Measurements from ENCODE around the gene COIL. TPM values are rescaled to one million over a fixed set of nuclear protein-coding genes. Genes with fewer than 3 reads are reported as not detected.

The COIL gene
- total RNA-seq, 1 donor from 2014 or later = 10.9 TPM

DNA sequence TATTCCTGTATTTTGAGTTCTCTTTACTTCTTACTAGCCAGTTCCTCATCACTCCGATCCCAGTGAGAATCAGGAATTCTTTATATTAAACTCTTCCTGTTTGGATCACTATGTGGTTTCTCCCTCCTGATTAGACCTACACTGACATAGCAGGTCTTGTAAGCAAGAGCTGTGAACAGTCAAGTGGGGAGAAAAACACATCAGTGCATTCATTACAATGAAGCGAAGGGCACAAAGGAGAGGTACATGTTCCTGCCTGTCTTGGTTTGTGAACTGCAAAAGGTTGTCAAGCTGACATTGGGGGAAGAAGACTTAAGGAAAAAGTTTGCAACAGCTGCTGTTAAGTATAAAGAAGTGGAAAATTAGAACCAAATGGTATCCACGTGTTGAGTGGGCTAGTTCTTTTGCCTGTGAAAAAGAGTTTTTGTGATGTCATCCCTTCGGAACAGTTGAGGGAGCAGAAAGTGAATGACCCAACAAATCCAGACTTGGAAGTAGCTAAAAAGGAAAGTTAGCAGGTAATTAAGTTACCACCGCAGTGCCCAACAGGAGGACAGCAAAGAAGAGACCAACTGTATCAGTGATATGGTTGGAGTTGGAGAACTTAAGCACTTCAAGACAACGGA is 24.0 kb downstream of the COIL start:
- no peak for DNase-seq (ENCODE audit: low read depth in 2 of 2)

DNA sequence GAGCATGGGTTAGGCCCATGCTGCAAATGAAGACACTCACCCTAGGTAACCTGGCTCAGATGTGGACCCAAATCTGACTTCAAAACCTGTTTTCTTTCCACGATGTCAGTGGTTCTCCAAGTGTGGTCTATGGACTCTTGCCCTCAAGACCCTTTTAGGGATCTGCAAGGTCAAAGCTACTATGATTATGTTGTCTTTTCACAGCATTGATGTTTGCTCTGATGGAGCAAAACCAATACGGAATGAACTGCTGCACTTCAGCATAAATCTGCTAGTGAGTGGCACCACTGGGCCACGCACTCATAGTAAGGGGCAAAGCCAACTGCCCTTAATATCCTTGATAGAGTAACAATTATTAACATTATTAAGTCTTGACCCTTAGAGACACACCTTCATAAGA is 25.4 kb downstream of the COIL start:
- no peak for DNase-seq (ENCODE audit: low read depth in 2 of 2)

- no peak for DNase-seq (ENCODE audit: low read depth in 2 of 2)
Observed at GRCh38 chr17:56934280-56934679, 26.6 kb downstream of the COIL start.

DNA sequence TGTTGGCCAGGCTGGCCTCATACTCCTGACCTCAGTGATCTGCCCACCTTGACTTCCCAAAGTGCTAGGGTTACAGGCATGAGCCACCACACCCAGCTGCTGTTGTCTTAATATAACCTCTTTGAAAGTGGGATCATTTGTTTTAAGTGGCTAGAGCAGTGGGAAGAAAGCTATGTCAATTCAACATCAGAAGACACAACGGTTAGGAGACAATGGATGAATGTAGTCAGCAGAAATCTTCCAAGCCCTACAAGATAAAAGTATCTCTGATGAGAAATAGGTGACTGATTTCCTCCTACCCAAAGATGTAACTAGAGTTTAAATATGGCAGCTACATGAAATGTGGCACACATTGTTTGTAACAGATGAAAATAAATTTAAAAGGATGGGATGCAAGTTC is 27.0 kb downstream of the COIL start:
- no peak for DNase-seq (ENCODE audit: low read depth in 2 of 2)

GRCh38 chr17:56933151-56933745 is 27.6 kb downstream of the COIL start:
- no peak for DNase-seq (ENCODE audit: low read depth in 2 of 2)

DNA sequence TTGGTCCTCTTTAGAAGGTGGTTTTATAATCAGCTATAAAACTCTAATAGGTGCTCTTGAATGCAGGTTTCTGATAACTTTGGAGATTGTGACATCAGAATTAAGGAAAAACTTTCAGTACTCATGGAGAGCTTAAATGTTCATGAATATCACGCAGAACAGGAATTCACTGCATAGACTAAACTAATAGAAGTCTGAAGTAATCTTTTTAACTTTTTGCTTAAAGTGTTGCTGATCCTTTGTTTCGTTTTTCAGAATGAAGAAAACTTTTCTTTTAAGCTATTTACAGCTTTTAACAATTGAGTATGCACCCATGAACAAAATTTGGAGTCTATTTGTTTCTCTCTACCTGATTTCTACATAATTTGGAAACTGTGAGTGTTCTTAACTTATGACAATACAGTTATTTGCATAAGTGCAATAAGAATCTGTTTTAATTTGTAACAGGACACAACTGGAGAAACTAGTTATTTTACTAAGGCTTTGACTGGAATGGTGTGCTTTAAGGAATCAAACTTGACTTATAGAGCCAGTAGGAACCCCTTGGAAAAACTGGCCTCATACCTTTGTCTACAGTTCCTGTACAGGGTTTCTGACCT is 30.0 kb downstream of the COIL start:
- DNase-seq (ENCODE audit: low read depth in 2 of 2) = no peak

DNA sequence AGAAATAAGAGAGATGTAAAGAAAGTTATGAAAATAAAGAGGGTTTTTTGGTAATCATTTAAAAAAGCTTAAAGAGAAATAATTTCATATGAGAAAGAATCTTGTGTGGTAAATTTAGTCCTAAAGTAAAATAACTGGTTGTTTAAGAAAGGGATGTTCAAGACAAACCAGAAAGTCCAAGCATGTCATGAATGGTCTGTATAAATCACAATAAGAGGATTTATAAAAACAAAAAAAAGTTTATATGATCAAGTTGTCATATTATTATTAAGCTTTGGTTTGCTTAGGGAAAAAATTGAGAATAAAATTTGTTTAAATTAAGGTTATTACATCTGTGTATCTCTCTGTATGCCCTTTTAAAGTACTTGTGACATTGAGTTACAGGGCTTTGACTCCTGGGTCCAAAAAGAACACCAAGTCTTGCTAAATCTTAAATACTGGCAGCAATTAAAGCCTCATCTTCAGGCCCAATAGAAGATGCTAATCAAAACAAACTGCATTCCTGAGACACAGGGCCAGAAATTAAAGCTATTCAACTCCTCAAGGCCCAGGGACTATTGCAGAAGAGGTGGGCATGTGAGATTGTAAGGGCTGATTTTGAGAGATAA is 31.4 kb downstream of the COIL start:
- DNase-seq (ENCODE audit: low read depth in 2 of 2) = no peak

- DNase-seq (ENCODE audit: low read depth in 2 of 2) = no peak
Observed at GRCh38 chr17:56928586-56928985, 32.3 kb downstream of the COIL start.

DNA sequence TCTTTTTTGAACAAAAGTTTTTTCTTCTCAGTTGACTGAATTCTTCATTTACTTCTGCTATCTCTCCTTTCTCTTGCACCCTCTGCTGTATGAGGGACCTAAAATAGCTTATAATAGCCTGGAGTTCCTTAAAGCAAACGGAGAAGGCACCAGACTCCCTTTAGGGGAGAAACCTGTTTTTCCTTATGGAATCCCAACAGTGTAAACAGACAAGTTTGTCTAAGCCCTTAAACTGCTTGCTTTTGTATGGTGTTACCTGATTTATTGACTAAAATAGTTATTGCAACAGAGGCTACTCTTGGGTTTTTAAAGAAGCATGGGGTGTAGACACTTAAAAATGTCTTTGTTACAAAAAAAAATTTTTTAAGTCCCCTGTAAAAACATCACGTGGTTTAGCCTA is 34.1 kb downstream of the COIL start:
- no peak for DNase-seq (ENCODE audit: low read depth in 2 of 2)

DNA sequence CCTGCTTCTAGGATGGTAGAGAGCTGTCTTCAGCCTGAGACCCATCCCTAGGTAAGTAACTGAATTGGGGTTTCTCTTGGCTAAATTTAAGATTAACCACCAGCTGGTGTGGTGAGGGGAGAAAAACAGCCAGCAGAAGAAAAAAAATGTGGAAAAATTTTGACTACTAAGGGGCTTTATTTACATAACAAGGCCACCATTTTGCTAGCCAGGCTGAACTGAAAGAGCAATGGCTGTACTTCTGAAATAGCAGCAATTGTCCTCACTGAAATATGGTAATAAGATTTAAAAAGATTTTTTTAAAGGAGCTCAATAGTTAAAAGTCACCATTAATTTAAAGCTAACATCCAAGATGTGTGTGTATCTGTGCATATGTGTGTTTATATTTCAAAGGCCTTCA is 34.6 kb downstream of the COIL start:
- DNase-seq (ENCODE audit: low read depth in 2 of 2) = no peak

- no peak for DNase-seq (ENCODE audit: low read depth in 2 of 2)
Observed at GRCh38 chr17:56925088-56925487, 35.8 kb downstream of the COIL start.

GRCh38 chr17:56919717-56920116 is 41.1 kb downstream of the COIL start:
- DNase-seq (ENCODE audit: low read depth in 2 of 2) = no peak

GRCh38 chr17:56918916-56919315 is 41.9 kb downstream of the COIL start:
- no peak for DNase-seq (ENCODE audit: low read depth in 2 of 2)

DNA sequence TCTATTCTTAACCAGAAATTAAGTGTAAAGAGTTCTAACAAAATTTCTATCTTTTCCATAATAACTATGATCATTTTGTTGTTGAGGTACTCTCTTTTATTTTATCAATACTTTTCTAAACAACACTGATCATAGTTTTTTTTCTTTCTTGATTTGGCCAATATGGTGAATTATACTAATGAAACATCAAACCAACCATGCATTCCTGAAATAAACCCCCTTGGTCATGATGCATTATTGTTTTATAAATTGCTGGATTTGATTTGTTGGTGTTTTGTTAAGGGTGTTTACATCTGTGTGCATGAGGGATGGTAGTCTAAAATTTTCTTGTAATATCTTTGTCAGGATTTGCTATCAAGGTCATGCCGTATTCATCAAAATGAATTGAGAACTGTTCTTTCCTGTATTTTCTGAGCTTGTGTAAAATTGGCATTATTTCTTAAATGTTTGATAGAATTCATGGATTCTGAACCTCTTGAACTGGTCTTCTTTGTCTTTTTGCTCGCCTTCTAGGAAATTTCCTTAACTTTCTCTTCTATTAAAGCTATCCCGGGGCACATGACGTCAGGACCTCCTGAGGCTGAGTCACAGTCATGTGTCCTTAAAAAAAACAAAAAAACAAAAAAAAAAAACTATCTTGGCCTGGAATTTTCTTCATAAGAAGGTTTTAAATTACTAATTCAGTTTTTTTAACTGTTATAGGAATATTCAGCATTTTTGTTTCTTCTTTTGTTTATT is 43.1 kb downstream of the COIL start:
- peak in 1 of 2 donors; percentile 41 for DNase-seq (ENCODE audit: low read depth in 2 of 2)

GRCh38 chr17:56914581-56915273 is 46.1 kb downstream of the COIL start:
- peak in 1 of 2 donors; percentile 44 for DNase-seq (ENCODE audit: low read depth in 2 of 2)

- DNase-seq (ENCODE audit: low read depth in 2 of 2) = peak; percentile 65 to 92
Observed at GRCh38 chr17:56913867-56914580, 46.8 kb downstream of the COIL start, which contains the start of gene TRIM25. Gene TRIM25, minus strand, starts transcription at chr17:56914049. Its CDS starts 61 bp downstream, at chr17:56913988.

DNA sequence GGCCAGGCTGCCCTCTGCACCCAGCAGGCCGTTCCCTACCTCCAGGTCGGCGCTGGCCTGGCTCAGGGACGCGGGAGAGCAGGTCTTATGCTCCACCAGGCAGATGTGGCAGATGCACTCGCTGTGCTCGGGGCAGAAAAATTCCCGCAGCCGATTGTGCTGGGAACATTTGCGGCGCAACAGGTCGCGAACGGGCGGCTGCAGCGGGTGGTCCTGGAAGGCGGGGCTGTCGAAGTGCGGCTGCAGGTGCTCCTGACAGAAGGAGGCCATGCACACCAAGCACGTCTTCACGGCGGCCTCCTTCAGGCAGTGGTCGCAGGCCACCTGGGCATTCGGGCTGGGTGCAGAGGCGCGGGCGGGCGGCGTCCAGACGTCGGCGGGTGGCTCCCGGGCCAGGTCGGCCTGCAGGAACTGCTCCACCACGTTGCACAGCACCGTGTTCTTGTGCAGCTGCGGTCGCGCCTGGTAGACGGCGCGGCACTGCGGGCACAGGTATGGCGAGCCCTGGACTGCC is 47.4 kb downstream of the COIL start:
- DNase-seq (ENCODE audit: low read depth in 2 of 2) = peak in 1 of 2 donors; percentile 23

- no peak for DNase-seq (ENCODE audit: low read depth in 2 of 2)
Observed at GRCh38 chr17:56913000-56913311, 47.9 kb downstream of the COIL start.

GRCh38 chr17:56912105-56912999 is 48.5 kb downstream of the COIL start:
- DNase-seq (ENCODE audit: low read depth in 2 of 2) = peak in 1 of 2 donors; percentile 60

All from dermis microvascular lymphatic vessel endothelial cell (primary cell).